ENCODE measurements around the gene PRKN.

- TF ChIP-seq, protein P1, sequence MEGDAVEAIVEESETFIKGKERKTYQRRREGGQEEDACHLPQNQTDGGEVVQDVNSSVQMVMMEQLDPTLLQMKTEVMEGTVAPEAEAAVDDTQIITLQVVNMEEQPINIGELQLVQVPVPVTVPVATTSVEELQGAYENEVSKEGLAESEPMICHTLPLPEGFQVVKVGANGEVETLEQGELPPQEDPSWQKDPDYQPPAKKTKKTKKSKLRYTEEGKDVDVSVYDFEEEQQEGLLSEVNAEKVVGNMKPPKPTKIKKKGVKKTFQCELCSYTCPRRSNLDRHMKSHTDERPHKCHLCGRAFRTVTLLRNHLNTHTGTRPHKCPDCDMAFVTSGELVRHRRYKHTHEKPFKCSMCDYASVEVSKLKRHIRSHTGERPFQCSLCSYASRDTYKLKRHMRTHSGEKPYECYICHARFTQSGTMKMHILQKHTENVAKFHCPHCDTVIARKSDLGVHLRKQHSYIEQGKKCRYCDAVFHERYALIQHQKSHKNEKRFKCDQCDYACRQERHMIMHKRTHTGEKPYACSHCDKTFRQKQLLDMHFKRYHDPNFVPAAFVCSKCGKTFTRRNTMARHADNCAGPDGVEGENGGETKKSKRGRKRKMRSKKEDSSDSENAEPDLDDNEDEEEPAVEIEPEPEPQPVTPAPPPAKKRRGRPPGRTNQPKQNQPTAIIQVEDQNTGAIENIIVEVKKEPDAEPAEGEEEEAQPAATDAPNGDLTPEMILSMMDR (IDR thresholded peaks at IDR 0.05): no peak
- no peak for TF ChIP-seq POLR2A (IDR thresholded peaks at IDR 0.05)
Measured at GRCh38 chr6:162123797-162124196, 603.8 kb downstream of the PRKN start.
